OCI-LY3 (cell line): Measurements from ENCODE around the gene TNFAIP8L1.

Experiments used
- H2AFZ ChIP-seq: fragments of 200-600, 300-600 bp; shearing (Covaris generic); 2 replicates; pipeline ENCODE4 v1.6.0; 2014; ENCODE audit warnings: antibody characterized with exemption, low read depth, low read length
- H3K27ac ChIP-seq: fragments of 200-600, 300-600 bp; sonication (generic); 2 replicates; pipeline ENCODE4 v1.5.1; 2014; ENCODE audit warnings: mild to moderate bottlenecking, low read length, moderate library complexity, mixed read lengths
- H3K27me3 ChIP-seq: fragments of 200-600, 300-600 bp; sonication (generic); 2 replicates; pipeline ENCODE4 v1.6.1; 2014; ENCODE audit warnings: low read depth, low read length, mixed read lengths
- H3K36me3 ChIP-seq: fragments of 200-600, 300-600 bp; sonication (generic); replicated peaks from 2 replicates; pipeline ENCODE3; 2014; ENCODE audit warnings: low read depth, low read length, mixed read lengths
- H3K4me1 ChIP-seq: fragments of 300-600, 200-600 bp; sonication (generic); 2 replicates; pipeline ENCODE4 v1.6.1; 2014; ENCODE audit warnings: low read length, mixed read lengths
- H3K4me2 ChIP-seq: fragments of 200-600, 300-600 bp; sonication (generic); 2 replicates; pipeline ENCODE4 v1.6.1; 2014; ENCODE audit warnings: low read length, mixed read lengths
- H3K4me3 ChIP-seq: fragments of 300-600, 200-600 bp; sonication (generic); 2 replicates; pipeline ENCODE4 v1.5.1; 2014; ENCODE audit warnings: antibody characterized with exemption, mild to moderate bottlenecking, low read length, moderate library complexity
- H3K79me2 ChIP-seq: fragments of 300-600, 200-600 bp; shearing (Covaris generic); 2 replicates; pipeline ENCODE4 v1.6.1; 2014; ENCODE audit warnings: mild to moderate bottlenecking, low read length, mixed read lengths
- H3K9ac ChIP-seq: fragments of 300-600, 200-600 bp; shearing (Covaris generic); 2 replicates; pipeline ENCODE4 v1.6.0; 2014; ENCODE audit warnings: mild to moderate bottlenecking, low read length, moderate library complexity
- H3K9me3 ChIP-seq: fragments of 200-600, 300-600 bp; shearing (Covaris generic); 2 replicates; pipeline ENCODE4 v1.6.1; 2014; ENCODE audit warnings: low read length, mixed read lengths; ENCODE audit not compliant: insufficient read depth
- H4K20me1 ChIP-seq: fragments of 200-600, 300-600 bp; sonication (generic); 2 replicates; pipeline ENCODE4 v1.6.1; 2016; ENCODE audit warnings: low read length, mixed read lengths; ENCODE audit not compliant: insufficient read depth
- EZH2phosphoT487 ChIP-seq: fragments of 200-600 bp; shearing (Covaris generic); IDR thresholded peaks from 2 replicates; pipeline ENCODE4 v1.6.1; 2018; ENCODE audit warnings: antibody characterized with exemption, mixed run types, low read depth
- TF ChIP-seq, protein P1 (sequence below): fragments of 200-600, 300-600 bp; sonication (generic); IDR thresholded peaks from 2 replicates; pipeline ENCODE4 v1.5.1; 2014; ENCODE audit warnings: antibody characterized with exemption, low read length, low read depth

TNFAIP8L1 gene

GRCh38 chr19:4695224-4695731 is 56.0 kb downstream of the TNFAIP8L1 start:
- TF ChIP-seq EZH2phosphoT487, result no peak
- TF ChIP-seq, protein P1, sequence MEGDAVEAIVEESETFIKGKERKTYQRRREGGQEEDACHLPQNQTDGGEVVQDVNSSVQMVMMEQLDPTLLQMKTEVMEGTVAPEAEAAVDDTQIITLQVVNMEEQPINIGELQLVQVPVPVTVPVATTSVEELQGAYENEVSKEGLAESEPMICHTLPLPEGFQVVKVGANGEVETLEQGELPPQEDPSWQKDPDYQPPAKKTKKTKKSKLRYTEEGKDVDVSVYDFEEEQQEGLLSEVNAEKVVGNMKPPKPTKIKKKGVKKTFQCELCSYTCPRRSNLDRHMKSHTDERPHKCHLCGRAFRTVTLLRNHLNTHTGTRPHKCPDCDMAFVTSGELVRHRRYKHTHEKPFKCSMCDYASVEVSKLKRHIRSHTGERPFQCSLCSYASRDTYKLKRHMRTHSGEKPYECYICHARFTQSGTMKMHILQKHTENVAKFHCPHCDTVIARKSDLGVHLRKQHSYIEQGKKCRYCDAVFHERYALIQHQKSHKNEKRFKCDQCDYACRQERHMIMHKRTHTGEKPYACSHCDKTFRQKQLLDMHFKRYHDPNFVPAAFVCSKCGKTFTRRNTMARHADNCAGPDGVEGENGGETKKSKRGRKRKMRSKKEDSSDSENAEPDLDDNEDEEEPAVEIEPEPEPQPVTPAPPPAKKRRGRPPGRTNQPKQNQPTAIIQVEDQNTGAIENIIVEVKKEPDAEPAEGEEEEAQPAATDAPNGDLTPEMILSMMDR, result no peak
- Histone ChIP-seq H4K20me1 (no peaks in the 10 kb centered on the region), H3K4me3 (no peak overlapping the region), H3K4me2 (no peak overlapping the region), H3K9me3 (no peaks in the 10 kb centered on the region), H3K27me3 (no peaks in the 10 kb centered on the region), H3K4me1 (no peaks in the 10 kb centered on the region), H3K9ac (no peak overlapping the region), H3K36me3 (peaks cover 48% of the 10 kb centered on the region), H3K27ac (no peak overlapping the region), H3K79me2 (no peaks in the 10 kb centered on the region), H2AFZ (no peak overlapping the region)

- Histone ChIP-seq H3K4me3 (no peak overlapping the region), H3K27me3 (no peaks in the 10 kb centered on the region), H3K36me3 (peaks cover 57% of the 10 kb centered on the region), H3K79me2 (no peaks in the 10 kb centered on the region), H4K20me1 (no peaks in the 10 kb centered on the region), H2AFZ (no peak overlapping the region), H3K27ac (no peak overlapping the region), H3K4me2 (no peak overlapping the region), H3K9ac (no peak overlapping the region), H3K9me3 (no peaks in the 10 kb centered on the region), H3K4me1 (no peaks in the 10 kb centered on the region)
- TF ChIP-seq, protein P1, result no peak
- TF ChIP-seq EZH2phosphoT487, result no peak
Observed at GRCh38 chr19:4697304-4697703, 58.0 kb downstream of the TNFAIP8L1 start.

DNA sequence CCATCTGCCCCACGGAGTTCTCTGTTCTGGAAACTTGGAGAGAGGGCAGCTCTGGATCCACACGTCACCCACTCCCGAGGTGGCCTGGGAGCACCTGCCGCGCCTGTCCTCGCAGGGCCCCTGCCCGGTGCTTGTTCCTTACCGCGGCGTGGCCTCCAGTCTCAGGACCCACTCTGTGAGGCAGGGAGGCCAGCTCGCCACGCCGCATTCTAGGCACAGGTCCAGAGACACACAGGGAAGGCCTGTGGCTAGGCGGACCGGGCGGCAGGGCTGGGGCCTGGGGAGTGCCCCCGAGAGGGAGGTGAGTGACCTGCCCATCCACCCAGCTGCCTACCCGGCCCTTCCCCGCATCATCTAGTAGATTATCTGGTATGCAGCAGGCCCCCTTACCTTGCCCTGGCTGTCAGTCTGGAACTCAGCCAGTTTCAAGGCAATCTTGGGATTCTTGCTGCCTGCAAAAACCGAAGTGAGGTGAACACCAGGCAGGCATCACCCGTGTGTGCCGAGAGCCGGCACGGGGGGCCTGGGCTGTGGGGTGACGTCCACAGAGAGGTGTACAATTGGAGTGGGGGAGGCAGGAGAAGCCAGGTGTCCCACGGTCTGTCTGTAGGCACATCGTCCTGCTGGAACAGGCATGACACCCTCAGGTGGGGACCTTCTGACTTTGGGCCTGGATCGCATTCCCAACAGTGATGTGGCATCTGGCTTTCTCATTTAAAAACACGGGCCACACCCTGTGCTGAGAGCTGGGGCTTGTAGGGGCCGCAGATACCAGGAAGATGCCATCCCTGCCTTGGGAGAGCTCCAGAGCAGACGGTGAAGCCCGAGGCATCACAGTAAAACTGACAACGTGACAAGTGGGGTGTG is 60.7 kb downstream of the TNFAIP8L1 start:
- H2AFZ ChIP-seq, result no peak overlapping the region
- no peaks in the 10 kb centered on the region for H3K79me2 ChIP-seq
- H3K36me3 ChIP-seq, result peaks cover 40% of the 10 kb centered on the region
- H3K4me1 ChIP-seq, result no peaks in the 10 kb centered on the region
- no peak overlapping the region for H3K27ac ChIP-seq
- H3K9ac ChIP-seq, result no peak overlapping the region
- H4K20me1 ChIP-seq, result no peaks in the 10 kb centered on the region
- no peaks in the 10 kb centered on the region for H3K9me3 ChIP-seq
- no peaks in the 10 kb centered on the region for H3K27me3 ChIP-seq
- no peak overlapping the region for H3K4me2 ChIP-seq
- TF ChIP-seq, protein P1, result no peak
- no peak for TF ChIP-seq EZH2phosphoT487
- no peak overlapping the region for H3K4me3 ChIP-seq

GRCh38 chr19:4700693-4700970 is 61.3 kb downstream of the TNFAIP8L1 start:
- Histone ChIP-seq H3K9me3 (no peaks in the 10 kb centered on the region), H3K36me3 (peaks cover 39% of the 10 kb centered on the region), H4K20me1 (no peaks in the 10 kb centered on the region), H3K4me3 (no peak overlapping the region), H3K4me1 (no peaks in the 10 kb centered on the region), H3K27me3 (no peaks in the 10 kb centered on the region), H2AFZ (no peak overlapping the region), H3K27ac (no peak overlapping the region), H3K4me2 (no peak overlapping the region), H3K9ac (no peak overlapping the region), H3K79me2 (no peaks in the 10 kb centered on the region)
- no peak for TF ChIP-seq EZH2phosphoT487
- TF ChIP-seq, protein P1, result peak; percentile 16; the same call in 1 of the 2 replicates
